Astrocyte of the spinal cord (primary cell): ENCODE results near the gene WNT9B.
A peak's percentile ranks its signal among the peaks of the same experiment; 100 is the strongest.
"Not testable (repeated sequence)": the region's sequence is repeated elsewhere in the genome, so short reads cannot be mapped to it uniquely, and the experiment has no call there.

Source experiments
- DNase-seq: peaks from one replicate; pipeline ENCODE4 v3.0.0; 2011; ENCODE audit warnings: low read depth, low spot score
- H3K4me3 ChIP-seq: 2 replicates; pipeline ENCODE4 v1.5.1; 2011; ENCODE audit warnings: low read depth, mild to moderate bottlenecking, low read length, moderate library complexity
- CTCF ChIP-seq: IDR thresholded peaks from 2 replicates; pipeline ENCODE4 v1.5.1; 2012; ENCODE audit warnings: low read depth, mild to moderate bottlenecking, low read length, inconsistent platforms
- in situ Hi-C: cut with HindIII; loops from 2 replicates; pipeline ENCODE4 v1.10.0; 2017; ENCODE audit warnings: low sequenced_read_pairs

Gene WNT9B

DNA sequence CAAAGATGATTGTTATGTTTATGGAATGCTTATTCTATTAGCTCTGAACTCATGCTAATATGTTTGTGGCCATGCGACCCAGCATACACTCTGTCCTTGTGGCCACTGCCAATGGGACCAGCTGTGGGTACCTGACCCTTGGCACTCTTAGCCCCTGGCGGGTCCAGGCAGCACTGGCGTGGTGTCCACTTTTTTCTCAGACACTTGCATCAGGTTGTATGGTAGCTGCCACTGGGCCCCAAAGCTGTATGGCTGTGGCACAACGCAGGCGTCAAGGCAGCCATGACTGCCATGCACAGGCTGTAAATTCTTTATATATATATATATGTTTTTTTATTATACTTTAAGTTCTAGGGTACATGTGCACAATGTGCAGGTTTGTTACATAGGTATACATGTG, 12.2 kb upstream of the WNT9B start:
- H3K4me3 ChIP-seq = no peak overlapping the region
- in situ Hi-C loops = no loop called here
- no peak for DNase-seq
- no peak for TF ChIP-seq CTCF

GRCh38 chr17:46840596-46840995, 10.8 kb upstream of the WNT9B start:
- in situ Hi-C loops, H3K4me3 ChIP-seq, DNase-seq: not testable (repeated sequence)

DNA sequence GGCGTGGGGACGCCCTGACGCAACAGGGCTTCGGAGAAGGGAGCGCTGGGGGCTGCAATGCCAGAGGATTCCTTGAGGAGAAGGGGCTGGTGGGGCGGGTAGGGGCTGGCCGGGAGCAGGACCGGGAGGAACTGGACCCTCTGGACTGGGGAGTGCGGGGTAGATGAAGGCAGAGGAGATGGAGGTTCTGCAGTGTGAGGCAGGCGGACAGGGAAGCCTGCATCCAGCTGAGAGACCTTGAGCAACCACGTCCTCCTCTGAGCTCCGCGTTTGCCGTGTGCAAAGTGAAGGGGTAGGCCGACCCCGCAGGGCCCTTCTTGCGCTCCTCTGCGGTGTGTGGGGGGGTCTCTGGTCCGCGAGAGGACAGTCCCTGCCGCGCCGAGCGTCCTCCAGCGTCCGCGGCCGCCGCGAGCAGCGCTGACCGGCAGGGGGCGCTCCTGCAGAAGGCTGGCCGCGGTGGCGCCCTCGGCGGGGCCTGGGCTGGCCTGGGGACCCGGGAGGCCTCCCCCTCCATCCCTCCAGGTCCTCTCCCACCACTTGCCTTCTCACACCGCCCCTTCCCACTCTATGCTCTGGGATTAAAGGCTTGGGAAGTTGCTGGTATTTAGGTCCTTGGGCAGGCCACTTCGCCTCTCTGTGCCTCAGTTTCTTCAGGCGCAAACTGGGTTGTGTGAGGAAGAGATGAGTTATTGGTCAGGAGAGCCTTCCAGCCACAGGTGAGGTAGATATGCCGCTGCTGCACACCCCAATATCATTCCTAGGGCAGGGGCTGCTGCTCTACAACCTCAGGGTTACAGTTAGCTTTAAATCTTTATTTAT, 9.6 kb upstream of the WNT9B start:
- H3K4me3 ChIP-seq = no peak overlapping the region
- DNase-seq = no peak
- peak; percentile 61 for TF ChIP-seq CTCF
- in situ Hi-C loops = no loop called here

DNA sequence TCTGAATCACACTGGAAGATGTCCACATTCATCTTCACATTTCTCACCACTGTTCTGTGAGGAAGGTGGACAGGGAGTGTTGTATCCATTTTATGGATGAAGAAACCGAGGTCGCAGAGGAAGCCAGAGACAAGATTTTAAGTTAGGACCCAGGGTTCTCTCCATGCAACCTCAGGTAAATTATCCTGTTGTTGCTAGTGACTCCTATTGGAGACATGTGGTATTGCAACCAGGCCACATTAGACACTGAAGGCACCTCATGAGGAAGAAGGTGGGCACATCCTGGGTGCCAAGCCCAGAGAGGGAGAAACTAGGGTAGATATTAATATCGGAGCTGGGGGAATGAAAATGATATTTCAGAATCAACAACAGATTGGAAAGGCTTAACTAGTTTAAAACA, 8.5 kb upstream of the WNT9B start:
- TF ChIP-seq CTCF = peak; percentile 71
- no peak overlapping the region for H3K4me3 ChIP-seq
- in situ Hi-C loops = no loop called here
- DNase-seq = no peak

GRCh38 chr17:46847204-46848191, 3.9 kb upstream of the WNT9B start:
- in situ Hi-C loops = no loop called here
- H3K4me3 ChIP-seq = no peak overlapping the region
- DNase-seq = no peak
- no peak for TF ChIP-seq CTCF

- TF ChIP-seq CTCF = no peak
Observed at GRCh38 chr17:46848534-46848933, 2.8 kb upstream of the WNT9B start.

DNA sequence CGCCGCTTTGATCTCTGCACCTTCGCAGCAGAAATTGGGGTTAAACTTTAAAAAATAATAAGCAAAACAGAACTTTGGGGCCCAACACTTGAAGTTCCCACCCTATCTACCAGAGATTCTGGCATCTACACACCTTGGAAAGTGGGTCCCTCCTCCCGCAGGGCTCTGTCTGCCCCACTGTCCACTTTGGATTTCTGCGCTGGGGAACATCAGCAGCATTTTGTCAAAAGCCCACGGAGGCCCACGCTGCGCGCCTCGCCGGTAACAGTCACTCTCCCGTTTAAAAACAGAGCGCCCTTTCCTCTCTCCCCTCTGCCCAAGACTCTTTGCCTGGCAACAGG, 725 bp upstream of the WNT9B start:
- H3K4me3 ChIP-seq = no peak overlapping the region
- TF ChIP-seq CTCF = no peak
- in situ Hi-C loops = no loop called here
- DNase-seq = no peak

More at GRCh38 chr17:46848534-46848933, 2.8 kb upstream of the WNT9B start:
- H3K4me3 ChIP-seq = no peak overlapping the region
- in situ Hi-C loops = no loop called here
- no peak for DNase-seq
